ENCODE measurements around the gene CCM2L.

Gene CCM2L

DNA sequence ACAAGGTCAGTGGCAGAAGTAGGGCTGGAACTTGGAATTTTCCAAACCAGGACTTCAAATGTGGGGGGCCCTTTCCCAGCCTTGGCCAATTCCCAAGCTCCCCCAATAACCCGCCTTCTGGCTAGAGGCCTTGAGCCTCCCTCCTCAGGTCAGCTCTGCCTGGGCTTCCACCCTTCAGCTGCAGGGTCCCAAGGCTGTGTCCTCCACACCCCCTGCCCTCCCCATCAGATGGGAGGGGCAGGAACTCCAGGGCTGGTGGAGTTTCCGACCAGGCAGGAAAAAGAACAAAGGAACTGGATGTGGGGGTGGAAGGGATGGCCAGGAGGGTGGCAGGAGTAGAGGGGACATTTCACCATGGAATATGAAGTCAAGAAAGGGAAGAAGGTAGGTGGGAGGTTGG is at the start of gene CCM2L:
TSS of gene CCM2L (plus strand) at position 338 of the 400 bp plus-strand sequence. CDS start at position 355, 17 bp downstream.
- no peak for DNase-seq

DNA sequence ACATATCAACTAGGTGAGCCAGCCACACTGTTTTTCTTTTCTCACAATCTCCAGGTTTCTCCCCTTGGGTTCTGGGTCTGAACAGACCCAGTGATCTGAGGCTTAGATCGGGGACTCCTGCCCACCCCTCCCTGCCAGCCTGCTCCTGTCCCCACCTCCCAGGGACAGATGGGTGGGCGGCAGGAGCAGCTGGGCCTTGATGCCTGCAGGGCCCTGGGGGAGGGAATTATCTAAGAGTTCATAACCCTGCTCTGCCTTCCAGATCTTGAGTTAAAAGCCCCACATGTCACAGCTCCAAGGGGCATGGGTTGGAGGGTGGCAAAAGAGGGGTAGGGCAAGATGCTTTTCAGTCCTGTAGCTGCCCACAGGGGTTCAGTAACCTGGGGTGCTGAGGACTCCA is 47.5 kb upstream of the CCM2L start:
- DNase-seq, result peak; percentile 86

DNA sequence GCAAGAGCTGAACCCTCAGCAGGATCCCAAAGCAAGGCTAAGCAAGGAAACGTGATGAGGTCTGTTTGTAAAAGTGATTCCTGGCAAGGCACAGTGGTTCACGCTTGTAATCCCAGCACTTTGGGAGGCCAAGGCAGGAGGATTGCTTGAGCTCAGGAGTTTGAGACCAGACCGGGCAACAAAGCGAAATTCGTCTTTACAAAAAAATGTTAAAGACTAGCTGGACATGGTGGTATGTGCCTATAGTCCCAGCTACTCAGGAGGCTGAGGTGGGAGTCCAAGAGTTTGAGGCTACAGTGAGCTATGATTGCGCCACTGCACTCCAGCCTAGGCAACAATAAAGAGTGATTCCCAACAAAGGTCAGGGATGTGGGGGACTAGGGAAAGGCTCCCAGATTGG is 46.3 kb upstream of the CCM2L start:
- no peak for DNase-seq

DNA sequence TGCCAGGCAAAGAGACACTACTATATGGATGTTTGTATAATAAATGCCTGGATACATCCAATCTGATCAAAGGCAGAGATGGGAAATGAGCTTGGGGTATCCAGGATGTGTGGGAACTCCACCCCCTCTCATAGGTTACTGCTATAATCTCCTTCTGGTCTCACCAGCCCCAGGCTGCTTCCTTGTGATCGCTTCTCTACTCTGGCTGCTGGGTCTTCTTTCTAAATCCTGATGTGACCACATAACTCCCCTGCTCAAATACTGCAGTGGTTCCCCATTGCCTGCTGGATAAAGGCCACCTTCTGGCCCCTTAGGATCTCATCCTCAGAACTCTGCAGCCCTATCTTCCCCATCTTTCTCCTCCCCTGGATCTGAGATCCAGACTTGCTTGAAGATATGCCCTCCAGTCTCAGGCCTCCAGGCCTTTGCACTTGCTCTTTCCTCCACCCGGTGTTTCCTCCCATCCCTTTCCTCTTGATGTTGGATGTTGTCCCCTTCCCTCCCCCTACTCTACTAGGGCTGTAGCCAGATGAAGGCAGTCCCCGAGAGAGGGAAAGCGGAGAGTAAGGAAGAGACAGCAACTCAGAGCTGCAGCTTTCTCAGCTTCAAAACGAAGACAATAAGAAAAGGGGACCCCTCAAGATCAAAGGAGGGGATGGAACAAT is 43.1 kb upstream of the CCM2L start:
- no peak for DNase-seq

DNA sequence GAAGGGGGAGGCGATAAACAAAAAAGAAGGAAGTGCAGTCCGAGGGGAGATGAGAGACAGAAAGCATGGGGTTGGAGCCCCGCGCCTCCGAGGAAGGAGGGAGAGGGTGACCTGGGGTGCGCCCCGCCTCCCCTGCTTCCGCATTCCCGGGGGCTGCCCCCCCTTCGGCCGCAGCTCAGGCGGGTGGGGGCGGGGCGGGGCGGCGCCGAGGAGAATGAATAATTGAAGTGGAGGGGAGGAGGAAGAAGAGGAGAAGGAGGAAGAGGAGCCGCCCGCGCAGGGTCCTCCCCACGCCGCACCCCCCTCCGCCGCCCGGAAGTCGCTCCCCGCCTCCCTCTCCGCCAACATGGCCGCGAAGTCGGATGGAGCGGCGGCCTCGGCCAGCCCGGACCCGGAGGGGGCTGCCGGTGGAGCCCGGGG is 42.4 kb upstream of the CCM2L start, which contains the start of gene XKR7:
TSS of gene XKR7 (plus strand) at position 322 of the 420 bp plus-strand sequence. CDS start at position 347, 25 bp downstream.
- DNase-seq, result peak; percentile 34

DNA sequence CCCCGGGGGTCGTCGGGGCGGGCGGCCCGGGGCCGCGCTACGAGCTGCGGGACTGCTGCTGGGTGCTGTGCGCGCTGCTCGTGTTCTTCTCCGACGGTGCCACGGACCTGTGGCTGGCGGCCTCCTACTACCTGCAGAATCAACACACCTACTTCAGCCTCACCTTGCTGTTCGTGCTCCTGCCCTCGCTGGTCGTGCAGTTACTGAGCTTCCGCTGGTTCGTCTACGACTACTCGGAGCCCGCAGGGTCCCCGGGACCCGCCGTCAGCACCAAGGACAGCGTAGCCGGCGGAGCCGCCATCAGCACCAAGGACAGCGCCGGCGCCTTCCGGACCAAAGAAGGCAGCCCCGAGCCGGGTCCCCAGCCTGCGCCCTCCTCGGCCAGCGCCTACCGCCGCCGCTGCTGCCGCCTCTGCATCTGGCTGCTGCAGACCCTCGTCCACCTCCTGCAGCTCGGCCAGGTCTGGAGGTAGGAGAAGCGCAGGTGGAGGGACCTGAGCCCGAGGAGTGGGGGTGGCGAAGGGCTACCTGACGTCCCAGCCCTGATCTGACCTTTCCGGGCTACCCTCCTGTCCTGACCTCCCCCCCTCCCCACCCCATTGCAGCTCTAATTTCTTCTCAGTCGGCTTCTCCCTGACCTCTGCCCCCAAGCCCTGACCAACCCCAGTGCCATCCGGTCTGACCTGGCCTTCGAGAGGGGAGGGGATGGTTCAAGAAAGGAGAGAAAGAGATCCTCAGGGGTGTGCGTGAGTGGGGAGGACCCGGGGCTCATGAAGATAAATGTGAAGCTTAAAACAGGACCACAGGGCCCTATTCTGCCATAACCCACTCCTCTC is 41.7 kb upstream of the CCM2L start:
- DNase-seq, result no peak

DNA sequence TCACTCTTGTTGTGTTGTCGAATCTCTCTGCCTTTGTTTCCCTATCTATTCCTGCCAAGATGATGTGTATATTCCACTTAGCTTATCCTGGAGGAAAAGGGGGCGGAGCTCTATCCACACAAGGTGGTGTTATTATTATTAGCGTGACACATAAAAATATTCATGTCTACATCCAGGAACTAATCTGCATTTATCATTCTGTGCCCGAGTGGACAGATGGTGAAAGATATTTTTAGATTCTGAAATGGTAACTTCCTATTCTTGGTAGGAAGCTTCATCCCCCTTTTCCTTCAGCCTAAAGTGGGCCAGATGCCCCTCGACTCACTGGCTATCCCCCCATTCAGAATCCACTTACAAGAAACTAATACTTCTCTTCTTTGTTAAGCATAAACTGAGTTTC is 40.2 kb upstream of the CCM2L start:
- peak; percentile 12 for DNase-seq

DNA sequence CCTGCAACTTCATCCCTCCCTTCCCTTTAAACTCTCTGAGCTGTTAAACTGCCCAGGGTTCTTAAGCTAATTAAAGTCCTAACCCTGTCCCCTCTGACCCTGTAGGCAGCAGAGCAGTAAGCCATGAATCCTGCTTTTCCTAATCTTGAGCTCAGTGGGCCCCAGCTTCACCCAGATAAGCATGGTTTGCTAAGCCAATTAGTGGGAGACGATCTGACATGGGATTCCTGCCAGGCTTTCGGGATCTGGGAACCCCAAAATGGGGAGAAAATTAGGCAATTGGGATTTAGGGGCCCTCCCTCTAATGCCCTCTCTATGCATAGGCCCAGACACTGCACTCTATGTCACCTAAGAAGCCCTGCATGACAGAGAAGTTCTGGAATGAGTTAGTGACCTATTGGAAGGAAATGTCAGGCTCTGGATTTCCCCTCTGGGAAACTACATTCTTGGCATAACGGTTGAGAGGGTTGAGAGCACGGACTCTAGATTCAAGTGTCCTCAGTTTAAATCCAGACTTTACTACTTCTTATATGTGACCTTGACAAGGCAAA is 37.7 kb upstream of the CCM2L start:
- DNase-seq, result no peak

DNA sequence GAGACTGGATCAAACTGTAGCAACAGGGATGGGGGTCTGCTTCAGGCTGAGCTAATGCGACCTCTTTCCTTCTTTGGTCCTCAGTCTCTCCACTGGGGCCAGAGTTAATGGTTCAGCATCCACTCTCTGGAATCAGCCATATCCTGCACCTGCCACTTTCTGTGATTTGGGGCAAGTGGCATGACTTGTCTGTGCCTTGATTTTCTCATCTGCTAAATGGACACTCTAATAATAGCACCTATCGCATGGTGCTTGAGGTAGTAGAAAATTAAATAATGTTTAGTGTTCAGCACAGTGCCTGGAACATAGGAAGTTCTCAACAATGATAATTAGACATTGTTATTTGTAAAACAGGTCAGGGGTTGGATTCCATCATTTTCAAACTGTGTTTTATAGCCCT is 35.9 kb upstream of the CCM2L start:
- no peak for DNase-seq

DNA sequence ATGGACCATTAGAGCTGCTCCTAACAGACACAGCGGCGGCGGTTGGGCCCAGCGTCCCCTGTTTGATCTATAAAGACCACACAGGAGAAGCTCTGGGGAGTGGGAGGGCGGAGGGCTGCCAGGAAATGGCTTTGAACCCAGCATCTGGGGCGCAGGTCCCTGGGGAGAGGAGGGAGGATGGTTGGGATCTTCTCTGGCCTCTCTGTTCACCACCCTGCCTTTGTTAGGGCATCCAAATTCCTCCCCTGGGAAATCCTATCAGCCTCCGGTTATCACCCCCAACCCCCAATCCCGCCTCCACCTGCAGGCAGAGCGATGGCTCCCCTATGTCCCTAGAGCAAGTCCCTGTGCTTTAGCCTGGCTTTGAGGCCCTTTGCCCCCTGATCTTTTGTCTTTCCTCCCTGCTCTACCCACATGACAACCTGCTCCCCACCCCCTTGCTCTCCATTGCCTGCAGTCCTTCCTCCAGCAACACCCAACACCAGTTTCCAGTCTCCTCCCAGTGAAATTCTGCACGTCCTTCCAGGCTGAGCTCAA is 35.2 kb upstream of the CCM2L start:
- no peak for DNase-seq

DNA sequence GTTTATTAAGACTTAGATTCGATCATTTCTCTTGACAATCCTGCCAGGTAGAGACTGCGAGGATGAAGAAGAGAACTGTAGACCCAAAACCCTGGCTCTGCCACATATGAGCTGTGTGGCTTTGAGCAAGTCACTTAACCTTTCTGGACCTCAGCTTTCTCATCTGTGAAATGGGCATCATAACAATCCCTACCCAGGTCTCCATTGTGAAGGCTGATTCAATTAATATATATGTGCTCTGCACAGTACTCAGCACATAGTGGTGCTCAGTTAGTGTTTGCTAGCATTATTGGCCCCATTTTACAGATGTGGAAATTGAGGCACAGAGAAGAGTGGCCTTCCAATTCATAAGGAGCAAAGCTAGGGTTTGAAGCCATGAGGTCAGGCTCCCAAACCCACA is 34.4 kb upstream of the CCM2L start:
- no peak for DNase-seq

DNA sequence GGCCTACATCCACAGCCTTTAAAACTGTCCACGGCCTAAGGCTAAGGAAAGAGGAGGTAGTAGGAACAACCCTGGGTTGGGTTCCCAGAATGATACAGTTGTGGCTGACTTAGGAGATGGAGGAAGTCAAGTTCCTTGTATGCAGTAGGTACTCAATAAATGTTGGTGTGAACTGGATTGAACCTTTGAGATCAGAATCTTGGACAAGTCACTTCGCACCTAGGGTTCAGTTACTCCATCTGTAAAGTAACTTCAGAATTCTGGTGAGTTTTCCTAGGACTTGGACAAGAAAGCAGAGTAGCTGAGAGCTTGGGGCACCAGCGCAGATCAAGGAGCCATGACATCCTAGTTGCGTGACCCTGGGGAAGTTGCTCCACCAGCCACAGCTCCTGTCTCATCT is 33.2 kb upstream of the CCM2L start:
- no peak for DNase-seq

DNA sequence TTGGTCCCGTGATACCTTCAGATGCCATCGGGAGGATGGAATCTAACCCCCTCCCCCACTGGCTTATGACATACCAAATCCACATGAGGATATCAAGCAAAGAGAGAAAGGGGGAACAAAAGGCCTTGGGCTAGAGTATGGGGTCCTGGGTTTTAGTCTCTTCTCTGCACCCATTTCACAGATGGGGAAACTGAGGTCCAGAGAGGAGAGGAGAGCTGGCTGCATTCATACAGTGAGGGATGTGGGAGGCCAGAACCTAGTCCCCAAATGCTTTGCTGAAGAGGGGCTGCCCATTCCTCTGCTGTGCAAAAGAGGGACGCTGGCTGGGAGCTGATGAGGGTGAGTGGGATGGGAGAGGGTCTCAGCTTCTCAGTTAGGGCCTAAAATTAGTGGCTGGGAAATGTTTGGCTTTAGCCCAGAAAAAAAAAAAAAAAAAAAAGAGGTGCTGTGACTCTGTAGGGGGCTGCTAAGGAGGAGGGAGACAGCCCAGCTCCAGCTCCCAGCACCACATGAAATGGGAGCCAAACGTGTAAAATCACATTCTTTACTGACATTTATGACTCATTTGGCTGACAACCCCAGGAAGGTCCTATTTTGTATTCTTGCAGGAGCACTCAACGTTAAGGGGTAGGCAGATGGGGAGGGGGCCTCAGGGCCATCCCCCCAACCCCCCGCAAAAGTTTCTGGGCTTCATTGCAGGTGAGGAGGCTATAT is 30.4 kb upstream of the CCM2L start:
- DNase-seq, result no peak

DNA sequence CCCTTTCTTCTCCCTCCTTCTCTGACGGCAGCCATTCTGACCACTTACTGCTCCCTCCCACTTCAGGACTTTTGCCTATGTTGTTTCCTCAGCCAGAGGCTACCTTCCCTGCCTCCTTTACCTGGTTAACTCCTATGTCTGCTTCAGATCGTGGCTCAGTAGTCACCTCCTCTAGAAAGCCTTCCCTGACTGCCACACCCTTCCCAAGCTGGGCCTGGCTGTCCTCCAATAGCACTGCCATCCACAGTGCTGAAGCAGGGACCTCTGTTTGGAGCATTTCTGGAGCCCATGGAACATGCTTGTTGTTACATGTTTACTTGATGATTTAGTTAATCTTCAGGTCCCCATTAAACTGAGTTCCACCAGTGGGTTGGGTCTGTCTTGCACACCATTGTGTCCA is 28.5 kb upstream of the CCM2L start:
- DNase-seq, result no peak

DNA sequence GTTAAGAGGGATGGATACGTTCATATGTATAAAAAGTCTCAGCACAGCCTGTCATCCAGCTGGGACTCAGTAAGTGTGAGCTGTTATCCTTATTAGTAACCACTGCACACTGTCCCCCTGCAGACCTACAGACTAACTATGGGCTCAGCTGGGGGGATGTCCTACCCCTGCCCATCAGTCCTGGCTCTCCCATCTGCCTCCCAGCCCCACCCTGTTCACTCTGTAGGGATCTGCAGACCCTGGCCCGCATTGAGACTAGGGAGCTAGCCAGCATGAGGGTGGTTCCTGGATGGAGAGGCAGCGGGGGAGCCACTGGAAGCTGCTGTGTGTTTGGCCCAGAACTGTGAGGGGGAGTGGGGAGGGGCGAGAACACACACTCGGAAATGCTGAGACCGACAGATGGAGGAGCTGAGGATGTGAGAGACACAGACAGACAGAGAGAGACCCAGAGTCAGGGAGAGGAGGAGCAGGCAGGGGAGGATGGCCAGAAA is 25.2 kb upstream of the CCM2L start:
- peak; percentile 85 for DNase-seq

DNA sequence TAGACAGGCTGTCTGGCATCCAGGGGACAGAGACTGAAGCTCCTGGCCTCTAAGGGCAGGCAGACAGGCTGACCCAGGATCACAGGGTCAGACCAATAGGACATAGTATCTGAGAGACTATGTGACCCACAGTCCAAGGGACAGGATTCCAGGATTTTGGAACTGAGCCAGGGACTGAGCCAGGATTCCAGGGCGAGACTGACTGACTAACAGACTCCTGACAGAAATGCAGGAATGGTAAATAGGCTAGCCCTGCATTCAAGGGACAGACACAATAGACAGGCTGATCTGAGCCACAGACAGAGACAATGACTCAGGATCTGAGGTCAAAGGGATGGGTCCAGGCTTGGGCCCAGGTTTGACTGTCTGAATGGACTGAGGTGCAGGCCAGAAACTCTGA is 22.5 kb upstream of the CCM2L start:
- DNase-seq, result no peak

DNA sequence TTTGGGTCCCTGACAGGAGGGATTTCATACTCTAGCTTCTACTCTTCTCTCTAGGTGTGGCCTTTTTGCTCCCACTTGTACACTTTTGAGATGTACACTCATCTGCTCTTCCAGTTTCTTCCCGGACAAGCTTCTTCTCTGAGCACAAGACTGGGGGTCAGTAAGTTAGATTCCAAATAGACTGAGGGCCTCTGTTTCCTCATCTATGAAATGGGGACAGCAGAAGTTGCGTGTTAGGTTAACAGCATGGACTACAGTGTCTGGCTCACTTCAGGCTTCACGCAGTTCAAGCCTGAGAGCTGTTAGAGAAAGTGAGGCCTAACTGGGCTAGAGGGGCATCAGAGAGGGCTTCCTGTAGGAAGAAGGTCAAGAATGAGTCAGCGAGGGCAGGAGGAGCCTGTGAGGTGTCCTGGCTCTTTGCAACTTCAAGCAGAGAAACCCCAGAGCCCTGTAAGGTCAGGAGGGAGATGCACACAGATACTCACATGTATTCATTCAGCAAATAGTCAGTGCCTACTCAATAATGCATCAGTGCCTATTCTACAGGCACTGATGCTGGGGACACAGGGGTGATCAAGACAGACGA is 21.7 kb upstream of the CCM2L start:
- DNase-seq, result no peak

DNA sequence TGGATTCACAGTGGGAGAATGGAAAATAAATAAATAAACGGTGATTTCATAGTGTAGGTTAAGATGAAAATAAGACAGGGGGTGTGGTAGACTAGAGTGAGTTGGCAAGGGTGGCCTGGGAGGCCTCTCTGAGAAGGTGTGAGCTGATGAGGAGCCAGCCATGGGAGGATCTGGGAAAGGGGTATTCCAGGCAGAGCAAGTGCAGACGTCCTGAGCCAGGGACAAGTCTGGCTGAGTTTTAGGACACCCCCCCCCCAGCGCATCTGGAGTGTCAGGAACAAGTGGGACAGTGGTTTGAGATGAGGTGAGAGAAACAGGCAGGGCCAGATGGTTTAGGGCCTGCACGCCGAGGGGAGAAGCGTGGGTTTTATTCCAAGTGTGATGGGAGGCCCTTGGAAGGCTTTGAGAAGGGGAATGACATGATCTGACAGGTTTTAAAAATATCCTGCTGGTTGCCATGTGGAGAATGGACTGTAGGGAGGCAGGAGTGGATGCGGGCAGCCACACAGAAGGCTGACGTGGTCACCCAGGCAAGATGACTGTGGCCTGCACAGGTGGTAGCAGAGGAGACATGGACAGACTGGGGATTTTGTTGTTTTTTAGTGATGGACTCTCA is 21.1 kb upstream of the CCM2L start:
- no peak for DNase-seq

DNA sequence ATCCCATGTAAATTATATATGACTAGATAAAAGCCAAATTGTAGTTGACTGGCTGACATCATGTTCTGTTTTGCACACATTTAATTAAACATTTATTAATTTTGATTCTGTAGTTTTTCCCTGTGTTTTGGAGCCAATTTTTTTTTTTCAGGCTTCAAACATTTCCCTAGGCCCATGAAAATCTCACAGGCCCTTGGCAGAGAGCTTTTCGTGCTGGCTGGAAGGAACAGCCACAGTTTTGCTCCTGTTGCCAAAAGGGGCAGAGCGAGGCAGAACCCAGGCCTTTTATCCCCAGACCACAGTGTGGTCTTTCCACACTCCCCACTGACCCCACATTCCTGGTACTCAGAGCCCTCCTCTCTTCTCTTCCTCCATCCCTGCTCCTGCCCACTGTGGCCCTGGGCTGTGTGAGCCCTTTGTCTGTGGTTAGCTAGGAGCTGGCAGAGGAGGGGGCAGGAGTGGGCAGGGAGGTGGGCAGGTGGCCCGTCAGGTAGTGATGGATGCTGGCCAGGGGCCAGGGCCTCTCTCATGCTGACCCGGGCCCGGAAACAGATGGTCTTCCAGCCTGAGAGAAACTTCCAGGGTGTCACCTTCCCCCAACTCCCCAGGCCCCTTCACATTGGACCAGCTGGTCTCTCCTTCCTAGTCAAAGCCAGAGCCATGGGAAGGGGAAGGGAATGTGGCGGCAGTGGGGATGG is 19.4 kb upstream of the CCM2L start:
- DNase-seq, result peak; percentile 86

DNA sequence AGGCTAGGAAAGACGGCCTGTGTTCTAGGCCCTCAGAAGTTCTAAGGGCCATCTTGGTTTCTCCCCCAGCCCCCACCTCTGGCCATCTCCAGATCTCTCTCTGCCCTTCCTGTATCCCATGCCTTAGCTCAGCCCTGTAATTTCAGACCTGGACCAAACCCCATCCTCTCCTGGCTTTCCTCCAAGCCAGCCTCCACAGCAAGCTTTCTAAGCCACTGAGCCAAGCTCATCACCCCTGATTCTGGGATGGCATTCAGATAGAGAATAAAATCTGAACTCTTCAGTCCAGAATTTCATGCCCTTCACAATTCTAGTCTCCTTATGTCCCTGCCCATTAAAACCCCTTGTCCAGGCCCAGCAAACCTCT is 18.9 kb upstream of the CCM2L start:
- peak; percentile 68 for DNase-seq

DNA sequence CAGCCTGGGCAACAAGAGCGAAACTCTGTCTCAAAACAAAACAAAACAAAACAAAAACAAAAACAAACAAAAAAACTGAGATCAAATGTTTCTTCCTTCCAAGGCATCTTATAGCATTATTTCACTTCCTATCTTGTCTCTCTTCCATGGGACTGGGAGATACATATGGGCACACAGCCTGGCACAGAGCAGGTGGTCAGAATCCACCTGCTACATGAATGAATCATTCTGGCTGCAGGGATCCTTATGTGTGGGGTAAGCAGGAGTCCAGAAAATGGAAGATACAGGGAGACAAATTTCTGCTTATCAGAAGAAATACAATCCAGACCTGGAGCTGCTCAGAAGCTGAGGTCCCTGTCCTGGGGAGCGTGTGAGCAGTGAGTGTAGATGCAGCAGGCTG is 18.2 kb upstream of the CCM2L start:
- no peak for DNase-seq

DNA sequence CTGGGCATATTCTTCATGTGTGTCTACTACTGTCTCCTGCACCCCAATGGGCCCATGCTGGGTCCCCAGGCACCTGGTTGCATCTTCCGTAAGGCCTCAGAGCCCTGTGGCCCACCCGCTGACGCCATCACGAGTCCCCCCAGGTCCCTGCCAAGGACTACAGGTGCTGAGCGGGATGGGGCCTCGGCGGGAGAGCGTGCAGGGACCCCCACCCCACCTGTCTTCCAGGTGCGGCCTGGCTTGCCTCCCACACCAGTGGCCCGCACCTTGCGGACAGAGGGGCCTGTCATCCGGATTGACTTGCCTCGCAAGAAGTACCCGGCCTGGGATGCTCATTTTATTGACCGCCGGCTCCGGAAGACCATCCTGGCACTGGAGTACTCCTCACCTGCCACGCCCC is 13.2 kb upstream of the CCM2L start:
- DNase-seq, result no peak

All from NCI-H1694 treated with DMSO at 0.1 percent for 48 hours (cell line).